ENCODE results near the gene MVB12B. TPM values are rescaled to one million over a fixed set of nuclear protein-coding genes. Genes with fewer than 3 reads are reported as not detected.

MVB12B gene
- total and polyA plus RNA-seq, 7 donors = 1.5 to 25.6 (median 11.6) TPM

DNA sequence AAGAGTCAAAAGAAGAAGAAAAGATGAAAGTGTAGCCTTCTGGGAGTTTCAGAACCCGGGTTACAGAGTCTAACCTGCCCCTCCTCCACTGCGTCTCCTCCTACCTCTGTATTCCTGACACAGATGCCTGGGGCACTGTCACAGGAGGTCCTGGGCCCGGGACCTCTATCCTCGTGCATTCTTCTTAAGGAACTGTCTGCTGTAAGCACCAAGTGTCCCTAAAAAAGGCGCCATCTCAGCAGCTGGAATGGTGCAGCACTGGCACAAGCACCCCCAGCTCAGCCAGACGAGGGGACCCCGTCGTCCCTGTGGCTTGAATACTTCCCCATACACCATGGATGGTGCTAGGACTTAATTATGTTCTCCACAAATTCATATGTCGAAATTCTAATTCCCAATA is 35.8 kb upstream of the MVB12B start:
- Histone ChIP-seq H3K9me3 (no peaks in the 10 kb centered on the region), H3K27ac (no peak overlapping the region), H3K27me3 (ENCODE audit: insufficient read depth in 3 of 3, low read length in 2 of 3) (peaks cover 0 to 2% (median 0%) of the 10 kb centered on the region in 3 donors), H3K4me3 (no peak overlapping the region), H3K4me1 (no peaks in the 10 kb centered on the region), H3K36me3 (ENCODE audit: insufficient read depth in 1 of 2, low read depth in 1 of 2) (no peaks in the 10 kb centered on the region)
- TF ChIP-seq, protein P1, sequence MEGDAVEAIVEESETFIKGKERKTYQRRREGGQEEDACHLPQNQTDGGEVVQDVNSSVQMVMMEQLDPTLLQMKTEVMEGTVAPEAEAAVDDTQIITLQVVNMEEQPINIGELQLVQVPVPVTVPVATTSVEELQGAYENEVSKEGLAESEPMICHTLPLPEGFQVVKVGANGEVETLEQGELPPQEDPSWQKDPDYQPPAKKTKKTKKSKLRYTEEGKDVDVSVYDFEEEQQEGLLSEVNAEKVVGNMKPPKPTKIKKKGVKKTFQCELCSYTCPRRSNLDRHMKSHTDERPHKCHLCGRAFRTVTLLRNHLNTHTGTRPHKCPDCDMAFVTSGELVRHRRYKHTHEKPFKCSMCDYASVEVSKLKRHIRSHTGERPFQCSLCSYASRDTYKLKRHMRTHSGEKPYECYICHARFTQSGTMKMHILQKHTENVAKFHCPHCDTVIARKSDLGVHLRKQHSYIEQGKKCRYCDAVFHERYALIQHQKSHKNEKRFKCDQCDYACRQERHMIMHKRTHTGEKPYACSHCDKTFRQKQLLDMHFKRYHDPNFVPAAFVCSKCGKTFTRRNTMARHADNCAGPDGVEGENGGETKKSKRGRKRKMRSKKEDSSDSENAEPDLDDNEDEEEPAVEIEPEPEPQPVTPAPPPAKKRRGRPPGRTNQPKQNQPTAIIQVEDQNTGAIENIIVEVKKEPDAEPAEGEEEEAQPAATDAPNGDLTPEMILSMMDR (IDR thresholded peaks at IDR 0.05) = no peak
- no peak for DNase-seq
- WGBS, 3 donors = 73 to 78% (median 75%) methylated on average over 9 of the region's 9 CpGs
- ATAC-seq = no peak
- intact Hi-C loops (cut with DNase I) = no loop called here

DNA sequence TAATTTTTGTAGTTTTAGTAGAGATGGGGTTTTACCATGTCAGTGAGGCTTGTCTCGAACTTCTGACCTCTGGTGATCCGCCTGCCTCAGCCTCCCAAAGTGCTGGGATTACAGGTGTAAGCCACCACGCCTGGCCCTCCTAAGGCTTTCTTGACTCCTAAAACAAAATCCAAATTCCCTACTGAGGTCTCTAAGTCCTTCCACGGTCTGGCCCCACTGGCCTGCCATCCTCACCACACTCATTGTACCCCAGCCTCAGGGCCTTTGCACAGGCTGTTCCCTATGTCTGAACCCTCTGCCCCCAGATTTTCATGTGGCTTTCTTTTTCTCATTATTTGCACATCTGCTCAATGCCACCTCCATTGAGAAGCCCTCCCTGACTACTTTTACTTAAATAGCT is 34.7 kb upstream of the MVB12B start:
- intact Hi-C loops (cut with DNase I) = no loop called here
- no peak overlapping the region for H3K4me3 ChIP-seq
- H3K9me3 ChIP-seq = no peaks in the 10 kb centered on the region
- 93 to 96% (median 95%) methylated on average over 4 of the region's 4 CpGs for WGBS, 3 donors
- H3K36me3 ChIP-seq (ENCODE audit: insufficient read depth in 1 of 2, low read depth in 1 of 2) = no peaks in the 10 kb centered on the region
- H3K27ac ChIP-seq = no peak overlapping the region
- no peaks in the 10 kb centered on the region for H3K4me1 ChIP-seq
- TF ChIP-seq, protein P1 (IDR thresholded peaks at IDR 0.05) = no peak
- DNase-seq (no peak), ATAC-seq (no peak)
- peaks cover 0 to 2% (median 0%) of the 10 kb centered on the region in 3 donors for H3K27me3 ChIP-seq (ENCODE audit: insufficient read depth in 3 of 3, low read length in 2 of 3)

DNA sequence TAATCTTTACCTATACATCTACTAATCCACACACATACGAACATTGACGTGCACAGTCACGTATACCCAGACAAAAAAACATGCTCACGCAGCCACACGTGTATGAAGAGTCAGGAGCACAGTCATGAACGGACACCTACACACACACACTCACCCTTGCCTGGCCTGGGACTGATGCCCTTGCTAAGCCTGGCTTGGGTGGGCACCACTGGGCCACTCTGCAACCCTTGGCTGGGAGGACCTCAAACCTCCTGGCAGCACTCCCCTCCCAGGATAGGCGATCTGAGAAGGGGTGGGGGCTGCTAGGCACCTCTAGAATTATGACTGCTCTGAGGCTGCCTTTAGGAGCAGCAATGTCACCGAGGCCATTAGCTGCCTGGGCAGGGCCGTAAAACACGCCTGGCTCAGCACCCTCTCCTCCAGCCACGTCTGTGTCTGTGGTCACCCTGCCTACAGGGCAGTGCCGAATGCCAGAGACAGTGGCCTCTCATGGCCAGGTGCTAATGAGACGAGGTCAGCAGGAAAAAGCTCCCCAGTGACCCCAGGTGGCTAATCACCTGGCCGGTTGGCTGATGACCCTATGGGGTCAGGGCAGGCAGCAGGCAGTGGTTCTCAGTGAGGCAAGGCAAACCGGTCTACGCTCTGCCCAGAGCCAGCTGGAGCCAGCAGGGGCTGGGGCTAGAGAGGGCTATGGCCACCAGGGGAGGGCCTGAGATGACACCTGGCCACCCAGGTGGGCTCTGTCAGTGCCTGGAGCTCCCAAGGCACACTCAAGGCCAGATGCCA is 33.7 kb upstream of the MVB12B start:
- no peak for DNase-seq
- Histone ChIP-seq H3K27ac (no peak overlapping the region), H3K27me3 (ENCODE audit: insufficient read depth in 3 of 3, low read length in 2 of 3) (peaks cover 0 to 2% (median 0%) of the 10 kb centered on the region in 3 donors), H3K9me3 (no peaks in the 10 kb centered on the region), H3K36me3 (ENCODE audit: insufficient read depth in 1 of 2, low read depth in 1 of 2) (no peaks in the 10 kb centered on the region), H3K4me1 (no peaks in the 10 kb centered on the region), H3K4me3 (no peak overlapping the region)
- intact Hi-C loops (cut with DNase I) = no loop called here
- no peak for ATAC-seq
- TF ChIP-seq, protein P1 (IDR thresholded peaks at IDR 0.05) = no peak
- WGBS, 3 donors = 77 to 80% (median 79%) methylated on average over 16 of the region's 16 CpGs

DNA sequence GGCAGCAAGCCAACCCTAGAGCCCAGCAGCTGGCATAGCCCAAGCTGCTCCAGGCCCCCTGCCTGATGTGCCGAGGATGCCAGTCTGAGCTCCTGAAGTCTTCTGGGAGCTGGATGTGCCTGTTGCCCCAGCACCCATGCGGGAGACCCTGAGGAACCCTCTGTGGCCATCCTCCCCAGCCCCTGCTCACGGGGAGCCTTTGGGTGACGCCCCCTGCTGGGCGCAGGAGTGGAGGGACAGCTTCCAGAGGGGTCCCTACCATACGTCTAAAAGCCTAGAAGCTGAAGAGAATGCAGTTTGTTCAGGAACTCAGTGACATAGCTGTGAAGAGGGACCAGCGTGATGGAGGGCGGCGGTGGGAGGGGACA is 33.1 kb upstream of the MVB12B start:
- DNase-seq = no peak
- Histone ChIP-seq H3K9me3 (no peaks in the 10 kb centered on the region), H3K27me3 (ENCODE audit: insufficient read depth in 3 of 3, low read length in 2 of 3) (peaks cover 0 to 2% (median 0%) of the 10 kb centered on the region in 3 donors), H3K4me1 (no peaks in the 10 kb centered on the region), H3K27ac (no peak overlapping the region), H3K36me3 (ENCODE audit: insufficient read depth in 1 of 2, low read depth in 1 of 2) (no peaks in the 10 kb centered on the region), H3K4me3 (no peak overlapping the region)
- ATAC-seq = no peak
- 63 to 77% (median 69%) methylated on average over 9 of the region's 9 CpGs for WGBS, 3 donors
- TF ChIP-seq, protein P1 (IDR thresholded peaks at IDR 0.05) = no peak
- intact Hi-C loops (cut with DNase I) = no loop called here

Data from psoas muscle (tissue), 8 donors.